Urinary bladder (tissue), 4 donors: ENCODE results near the gene MEF2D. TPM values are rescaled to one million over a fixed set of nuclear protein-coding genes. Genes with fewer than 3 reads are reported as not detected.

Source experiments
- DNase-seq: peaks from one replicate; pipeline ENCODE4 v3.0.0-alpha.2; 2015; ENCODE audit errors: extremely low spot score
- H3K27ac ChIP-seq: one replicate; pipeline ENCODE4 v1.5.1; 2013; ENCODE audit warnings: low read depth, mild to moderate bottlenecking, moderate library complexity
- H3K36me3 ChIP-seq: one replicate; pipeline ENCODE4 v1.6.1; 2013; ENCODE audit warnings: mild to moderate bottlenecking, moderate library complexity; ENCODE audit not compliant: insufficient read depth
- H3K4me1 ChIP-seq: one replicate; pipeline ENCODE4 v1.6.1; 2013; ENCODE audit warnings: mild to moderate bottlenecking, moderate library complexity; ENCODE audit not compliant: insufficient read depth
- H3K4me3 ChIP-seq: one replicate; pipeline ENCODE4 v1.5.1; 2013; ENCODE audit warnings: low read depth, low read length
- WGBS: extraction: QIAGEN DNeasy Blood & Tissue Kit; methylation state at CpG from one replicate; pipeline ENCODE4 v1.1.7; 2013; 5-methylcytosine and 5-hydroxymethylcytosine counted together
- polyA plus RNA-seq: library from polyadenylated mRNA; stranded (reverse); fragments of 200-250 nt; gene quantifications from one replicate; pipeline ENCODE4 v1.2.3, GENCODE V29; 2013
- total RNA-seq: library from RNA; depleted of rRNA; stranded (reverse); fragments of >200 nt; gene quantifications from one replicate; pipeline ENCODE4 v1.2.3, GENCODE V29; 2014
- donor health status: healthy with polysubstance abuse.
- donor health status: healthy.

Gene MEF2D
- total and polyA plus RNA-seq, 2 donors: 10.0 to 55.5 TPM

- no peaks in the 10 kb centered on the region for H3K36me3 ChIP-seq
- DNase-seq: no peak
- peaks cover 6% of the 10 kb centered on the region for H3K4me1 ChIP-seq
- H3K4me3 ChIP-seq: no peak overlapping the region
- WGBS: 30% methylated on average over 11 of the region's 11 CpGs
- H3K27ac ChIP-seq: no peak overlapping the region
Measured at GRCh38 chr1:156493154-156493631, 7.4 kb downstream of the MEF2D start.

DNA sequence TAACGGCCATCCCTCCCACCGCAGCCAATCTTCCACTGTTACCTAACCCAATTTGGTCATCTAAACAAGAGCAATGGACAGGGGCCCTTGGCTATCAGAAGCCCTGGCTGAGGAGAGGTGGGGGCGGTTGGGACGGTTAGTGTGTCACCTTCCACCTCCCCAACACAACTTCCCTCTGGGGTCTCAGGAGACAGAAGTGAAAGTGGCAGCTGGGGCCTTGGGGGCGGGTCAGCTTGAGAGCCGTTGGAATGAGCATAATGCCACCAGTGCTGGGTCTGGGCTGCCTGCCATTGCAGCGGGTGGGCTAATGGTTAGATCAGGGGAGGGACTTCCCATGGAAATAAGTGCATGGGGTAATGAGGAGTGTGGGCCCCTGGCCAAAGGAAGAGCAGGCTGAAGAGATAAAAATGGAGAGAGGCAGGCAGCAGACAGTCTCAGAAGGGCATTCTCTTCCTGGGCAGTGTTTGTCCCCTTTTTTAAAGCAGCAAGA is 7.9 kb downstream of the MEF2D start:
- Histone ChIP-seq H3K4me3 (no peak overlapping the region), H3K27ac (no peak overlapping the region), H3K4me1 (peaks cover 6% of the 10 kb centered on the region), H3K36me3 (no peaks in the 10 kb centered on the region)
- 44% methylated on average over 7 of the region's 7 CpGs for WGBS
- no peak for DNase-seq

DNA sequence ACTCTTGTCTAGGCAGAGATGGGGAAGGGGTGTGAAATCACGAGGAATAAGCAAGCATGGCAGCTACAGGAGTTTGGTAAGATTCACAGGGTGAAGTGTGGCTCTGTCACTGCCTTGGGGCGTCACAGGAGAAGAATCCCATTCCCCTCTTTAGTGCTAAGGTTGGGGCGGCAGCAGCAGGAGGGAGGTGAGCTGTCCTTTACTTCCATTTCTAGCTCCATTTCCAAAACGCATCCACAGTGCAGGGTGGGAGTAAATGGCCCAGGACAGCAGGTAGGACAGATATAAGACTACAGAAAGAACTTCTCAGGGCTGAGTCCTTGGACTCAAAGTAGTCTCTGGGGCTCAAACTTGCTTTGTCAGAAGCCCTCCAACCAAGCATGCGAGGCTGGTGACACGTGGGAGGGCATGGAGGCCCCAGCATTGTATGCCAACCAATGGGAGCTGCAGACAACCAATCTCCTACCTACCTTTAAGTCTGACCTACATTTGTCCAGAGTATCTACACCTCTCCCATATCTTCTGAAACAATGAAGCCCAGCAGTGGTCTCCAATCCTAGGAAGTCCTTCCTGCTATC is 8.5 kb downstream of the MEF2D start:
- no peak for DNase-seq
- WGBS: 67% methylated on average over 6 of the region's 6 CpGs
- no peak overlapping the region for H3K4me3 ChIP-seq
- no peak overlapping the region for H3K27ac ChIP-seq
- peaks cover 6% of the 10 kb centered on the region for H3K4me1 ChIP-seq
- H3K36me3 ChIP-seq: no peaks in the 10 kb centered on the region

- WGBS: 75% methylated on average over 6 of the region's 6 CpGs
- DNase-seq: no peak
- no peaks in the 10 kb centered on the region for H3K36me3 ChIP-seq
- H3K4me3 ChIP-seq: no peak overlapping the region
- H3K4me1 ChIP-seq: peaks cover 4% of the 10 kb centered on the region
- no peak overlapping the region for H3K27ac ChIP-seq
Measured at GRCh38 chr1:156491151-156491949, 9.2 kb downstream of the MEF2D start.

- peaks cover 4% of the 10 kb centered on the region for H3K4me1 ChIP-seq
- 11% methylated on average over 10 of the region's 10 CpGs for WGBS
- H3K27ac ChIP-seq: peak overlapping the region; percentile 65
Measured at GRCh38 chr1:156490401-156491032, 10.1 kb downstream of the MEF2D start.

GRCh38 chr1:156489935-156490293 is 10.7 kb downstream of the MEF2D start:
- Histone ChIP-seq H3K4me3 (no peak overlapping the region), H3K4me1 (peaks cover 4% of the 10 kb centered on the region), H3K27ac (peak overlapping the region; percentile 65), H3K36me3 (no peaks in the 10 kb centered on the region)
- no peak for DNase-seq
- WGBS: 27% methylated on average over 7 of the region's 7 CpGs

More at GRCh38 chr1:156490401-156491032, 10.1 kb downstream of the MEF2D start:
- no peak overlapping the region for H3K4me3 ChIP-seq
- no peaks in the 10 kb centered on the region for H3K36me3 ChIP-seq
- DNase-seq: no peak

DNA sequence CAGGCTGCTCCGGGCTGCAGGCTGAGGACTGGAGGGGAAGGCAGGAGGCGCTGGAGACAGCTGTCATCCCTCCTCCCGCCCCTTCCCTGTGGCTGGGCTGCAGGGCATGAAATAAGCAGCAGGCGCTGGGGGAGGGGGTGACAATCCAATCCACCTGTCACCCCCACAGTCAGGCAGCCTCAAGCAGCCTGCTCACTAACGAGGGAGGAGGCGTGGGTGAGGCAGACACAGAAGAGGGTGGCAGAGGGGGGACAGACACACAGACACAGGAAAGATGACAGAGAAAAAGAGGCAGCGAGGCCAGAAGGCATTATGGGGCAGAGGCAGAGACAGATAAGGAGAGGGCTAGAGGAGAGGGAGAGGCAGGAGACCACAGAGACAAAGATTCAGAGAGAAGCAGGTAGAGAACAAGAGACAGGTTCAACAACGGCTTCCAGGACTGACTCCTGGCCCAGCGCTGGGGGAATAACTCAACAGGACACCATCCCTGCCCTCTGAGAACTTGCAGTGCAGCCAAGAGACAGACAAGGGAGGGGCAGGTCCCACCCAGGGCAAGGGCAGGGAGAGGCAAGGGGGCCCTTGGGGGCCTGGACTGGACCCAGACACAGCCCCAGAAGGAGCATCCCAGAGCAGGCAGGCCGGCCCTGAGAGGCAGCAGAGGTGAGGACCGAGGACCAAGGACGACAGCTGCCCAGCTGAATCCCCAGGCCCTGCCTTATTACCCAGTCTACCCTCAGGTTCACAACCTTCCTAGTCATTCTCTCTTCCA is 11.2 kb downstream of the MEF2D start:
- no peak overlapping the region for H3K4me3 ChIP-seq
- 16% methylated on average over 12 of the region's 12 CpGs for WGBS
- no peaks in the 10 kb centered on the region for H3K36me3 ChIP-seq
- peak overlapping the region; percentile 65 for H3K27ac ChIP-seq
- peaks cover 4% of the 10 kb centered on the region for H3K4me1 ChIP-seq
- no peak for DNase-seq

DNA sequence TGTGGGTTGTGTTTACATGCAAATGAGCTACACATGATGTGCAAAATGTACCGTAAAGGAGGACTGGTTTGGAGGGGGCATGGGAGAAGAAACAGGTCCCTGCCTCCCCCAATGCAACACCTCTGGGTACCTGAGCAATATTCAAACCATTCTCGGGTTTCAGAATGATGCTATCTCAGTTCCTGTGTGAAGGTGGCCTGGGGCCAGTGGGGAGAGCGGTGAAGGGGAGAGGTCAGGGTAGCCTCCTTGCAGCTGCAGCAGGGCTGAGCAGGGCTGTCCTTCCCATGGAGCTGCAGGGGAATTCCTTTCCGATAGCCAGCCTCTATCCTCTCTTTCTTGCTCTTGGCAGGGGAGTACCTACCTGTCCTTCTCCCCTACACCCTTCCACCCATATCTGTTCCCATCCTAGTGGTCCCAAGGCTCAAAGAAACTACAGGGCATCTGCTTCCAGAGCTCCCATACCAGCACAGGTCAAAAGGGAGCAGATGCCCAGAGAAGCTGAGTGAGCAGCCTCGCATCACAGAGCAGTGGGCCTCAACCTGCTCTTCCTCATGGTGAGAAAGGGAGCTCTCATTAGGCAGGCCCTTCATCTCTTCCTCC is 11.9 kb downstream of the MEF2D start:
- no peak overlapping the region for H3K4me3 ChIP-seq
- H3K4me1 ChIP-seq: peaks cover 4% of the 10 kb centered on the region
- H3K27ac ChIP-seq: no peak overlapping the region
- WGBS: 55% methylated on average over 5 of the region's 5 CpGs
- no peaks in the 10 kb centered on the region for H3K36me3 ChIP-seq
- DNase-seq: no peak

DNA sequence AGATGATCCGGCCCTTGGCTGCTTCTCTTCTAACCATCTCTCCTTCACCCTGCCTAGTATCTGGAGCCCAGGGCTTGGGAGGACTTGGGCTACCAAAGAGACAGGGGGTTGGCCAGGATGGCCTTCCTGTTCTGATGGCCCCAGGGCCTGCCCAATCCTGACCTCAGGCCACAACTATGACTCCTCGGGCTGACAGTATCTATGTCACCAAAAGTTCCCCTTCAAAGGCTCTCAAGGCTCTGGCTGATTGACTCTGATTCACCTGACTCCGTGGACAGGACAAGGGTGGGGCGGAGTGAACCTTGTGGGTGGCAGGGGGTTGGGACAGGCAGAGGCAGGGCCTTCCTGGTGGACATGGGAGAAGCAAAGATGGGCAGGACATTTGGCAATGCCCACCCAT is 12.7 kb downstream of the MEF2D start:
- H3K27ac ChIP-seq: no peak overlapping the region
- no peak overlapping the region for H3K4me3 ChIP-seq
- DNase-seq: no peak
- peaks cover 4% of the 10 kb centered on the region for H3K4me1 ChIP-seq
- no peaks in the 10 kb centered on the region for H3K36me3 ChIP-seq
- WGBS: 70% methylated on average over 4 of the region's 4 CpGs

GRCh38 chr1:156486421-156487344 is 13.9 kb downstream of the MEF2D start:
- no peaks in the 10 kb centered on the region for H3K36me3 ChIP-seq
- H3K4me1 ChIP-seq: peaks cover 4% of the 10 kb centered on the region
- WGBS: 76% methylated on average over 7 of the region's 7 CpGs
- no peak overlapping the region for H3K4me3 ChIP-seq
- no peak overlapping the region for H3K27ac ChIP-seq
- DNase-seq: no peak

GRCh38 chr1:156485984-156486383 is 14.6 kb downstream of the MEF2D start:
- DNase-seq: no peak
- H3K27ac ChIP-seq: no peak overlapping the region
- H3K4me3 ChIP-seq: no peak overlapping the region
- 74% methylated on average over 3 of the region's 3 CpGs for WGBS
- H3K36me3 ChIP-seq: no peaks in the 10 kb centered on the region
- H3K4me1 ChIP-seq: peaks cover 4% of the 10 kb centered on the region

DNA sequence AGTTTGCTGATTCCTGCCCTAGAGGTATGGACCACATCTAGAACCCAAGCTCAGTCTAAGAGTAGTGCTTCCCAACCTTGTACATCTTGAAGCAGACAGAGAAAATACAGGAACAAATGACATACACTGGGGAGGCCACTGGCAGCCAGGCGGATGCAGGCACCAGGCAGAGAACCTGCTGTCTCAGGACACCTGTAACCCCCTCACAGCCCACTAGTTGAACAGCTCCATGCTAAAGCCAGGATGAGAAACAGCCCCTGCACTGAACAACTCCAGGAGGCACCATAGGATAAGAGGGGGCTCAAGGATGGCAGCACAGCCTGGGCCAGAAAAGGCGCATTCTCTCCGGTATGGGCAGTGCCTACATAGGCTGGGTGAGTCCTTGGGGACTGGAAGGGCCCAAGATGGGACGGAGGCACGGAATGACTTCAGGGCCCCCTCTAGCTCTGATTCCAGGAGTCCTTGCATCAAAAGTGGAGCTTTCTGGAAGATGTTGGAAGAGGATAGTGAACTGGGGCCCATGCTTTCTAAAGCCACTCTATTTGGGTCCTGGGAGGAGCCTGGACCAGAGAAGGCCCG is 16.0 kb downstream of the MEF2D start:
- Histone ChIP-seq H3K27ac (no peak overlapping the region), H3K4me3 (no peak overlapping the region), H3K4me1 (peaks cover 2% of the 10 kb centered on the region)

More for the DNA sequence above, 16.0 kb downstream of the MEF2D start:
- 90% methylated on average over 6 of the region's 6 CpGs for WGBS
- H3K36me3 ChIP-seq: no peaks in the 10 kb centered on the region
- DNase-seq: no peak
